GM12878 (cell line): ENCODE data around the gene GAS6. TPM values are rescaled to one million over a fixed set of nuclear protein-coding genes. Genes with fewer than 3 reads are reported as not detected.

Experiments used
- ATAC-seq: fragments of 200-7000 bp; cut with Tn5 transposase; 3 replicates; pipeline ENCODE4 v1.9.1; 2020; ENCODE audit warnings: mild to moderate bottlenecking, moderate library complexity
- BruUV-seq: library from RNA; stranded (reverse); fragments of 400-500 nt; replicated peaks from 2 replicates; lab custom pipeline; 2021; lab: Mats Ljungman, UMichigan
- CTCF ChIA-PET: fragments of 300-600 bp; sonication (Branson Sonifier 250); formaldehyde crosslinking; extraction: SDS; loops from one replicate; lab custom pipeline; 2021; ENCODE audit warnings: inconsistent platforms; lab: Yijun Ruan, JAX
- POLR2A ChIA-PET: fragments of 350-600 bp; formaldehyde crosslinking; extraction: SDS; loops from one replicate; lab custom pipeline; 2021; ENCODE audit warnings: inconsistent platforms; lab: Charles Lee
- RAD21 ChIA-PET: fragments of 300-600 bp; sonication (Branson Sonifier 250); formaldehyde crosslinking; loops from one replicate; lab custom pipeline; 2023; ENCODE audit warnings: antibody characterized with exemption; ENCODE audit not compliant: unreplicated experiment; lab: Charles Lee
- SMC1A ChIA-PET: fragments of 300-600 bp; sonication (Branson Sonifier 250); formaldehyde crosslinking; loops from one replicate; lab custom pipeline; 2023; ENCODE audit not compliant: unreplicated experiment, uncharacterized antibody; lab: Charles Lee
- DNase-seq: peaks from one replicate; pipeline ENCODE4 v3.0.0-alpha.2; 2011; ENCODE audit warnings: low read depth, low spot score
- FAIRE-seq: peaks from 3 replicates; lab custom pipeline; 2011; peaks lifted over from hg19 to GRCh38; lab: Jason Lieb, UNC
- H2AFZ ChIP-seq: 2 replicates; pipeline ENCODE4 v1.6.0; 2011; ENCODE audit warnings: low read depth, low read length, control low read depth; ENCODE audit not compliant: control insufficient read depth
- H3K27ac ChIP-seq: 2 replicates; pipeline ENCODE4 v1.5.1; 2011; ENCODE audit warnings: control low read depth; ENCODE audit not compliant: control insufficient read depth, insufficient read depth
- H3K27me3 ChIP-seq, 2 experiments: replicated peaks in 1 of 2; 2 replicates each; pipeline versions ENCODE4 v1.6.0 to v1.6.1; 2011; ENCODE audit warnings: low read length in 1 of 2; ENCODE audit not compliant: control insufficient read depth in 2 of 2, insufficient read depth in 2 of 2
- H3K36me3 ChIP-seq, 2 experiments: 2 replicates each; pipeline ENCODE4 v1.5.1; 2011; ENCODE audit warnings: low read length in 1 of 2; ENCODE audit not compliant: control insufficient read depth in 2 of 2, insufficient read depth in 2 of 2
- H3K4me1 ChIP-seq: 2 replicates; pipeline ENCODE4 v1.6.1; 2011; ENCODE audit warnings: mild to moderate bottlenecking, low read length, moderate library complexity, mixed read lengths; ENCODE audit not compliant: control insufficient read depth, insufficient read depth
- H3K4me2 ChIP-seq: 2 replicates; pipeline ENCODE4 v1.6.0; 2011; ENCODE audit warnings: control low read depth; ENCODE audit not compliant: control insufficient read depth, insufficient read depth
- H3K4me3 ChIP-seq: fragments of 200-600 bp; sonication (generic); 2 replicates; pipeline ENCODE4 v1.5.1; 2016
- H3K79me2 ChIP-seq: 2 replicates; pipeline ENCODE4 v1.6.0; 2011; ENCODE audit warnings: low read length; ENCODE audit not compliant: control insufficient read depth, insufficient read depth
- H3K9ac ChIP-seq: 2 replicates; pipeline ENCODE4 v1.8.0; 2011; ENCODE audit warnings: low read length, control low read depth, mixed read lengths; ENCODE audit not compliant: control insufficient read depth, insufficient read depth
- H3K9me3 ChIP-seq: replicated peaks from 3 replicates; pipeline ENCODE4 v1.5.1; 2011; ENCODE audit warnings: mild to moderate bottlenecking, low read length; ENCODE audit not compliant: control insufficient read depth, insufficient read depth
- H4K20me1 ChIP-seq: 2 replicates; pipeline ENCODE4 v1.6.0; 2011; ENCODE audit not compliant: control insufficient read depth, insufficient read depth
- BMI1 ChIP-seq: fragments of 450-650 bp; IDR thresholded peaks from 2 replicates; pipeline ENCODE4 v1.6.1; 2016; ENCODE audit warnings: mild to moderate bottlenecking, moderate library complexity, borderline replicate concordance
- CHD1 ChIP-seq: IDR thresholded peaks from 2 replicates; pipeline ENCODE4 v1.6.1; 2012; ENCODE audit warnings: low read depth, low read length, improper control_type of control experiment
- CHD4 ChIP-seq: fragments of 200-600 bp; sonication (generic); IDR thresholded peaks from 2 replicates; pipeline ENCODE4 v1.6.1; 2016; ENCODE audit warnings: mild to moderate bottlenecking
- CREM ChIP-seq: IDR thresholded peaks from 2 replicates; pipeline ENCODE4 v1.6.1; 2014; ENCODE audit warnings: antibody characterized with exemption, low read depth
- FOXK2 ChIP-seq: fragments of 450-650 bp; IDR thresholded peaks from 2 replicates; pipeline ENCODE4 v1.6.1; 2017; ENCODE audit warnings: mild to moderate bottlenecking, moderate library complexity
- FOXM1 ChIP-seq: IDR thresholded peaks from 2 replicates; pipeline ENCODE4 v1.6.1; 2012; ENCODE audit warnings: low read depth, mild to moderate bottlenecking, inconsistent platforms, low read length, moderate library complexity
- NFYA ChIP-seq: IDR thresholded peaks from 2 replicates; pipeline ENCODE4 v1.6.1; 2011; ENCODE audit warnings: low read depth, mild to moderate bottlenecking, low read length, improper control_type of control experiment, borderline replicate concordance
- NFYB ChIP-seq: IDR thresholded peaks from 2 replicates; pipeline ENCODE4 v1.6.1; 2011; ENCODE audit warnings: low read depth, mild to moderate bottlenecking, low read length, improper control_type of control experiment, moderate library complexity; ENCODE audit not compliant: insufficient read depth
- PML ChIP-seq: IDR thresholded peaks from 2 replicates; pipeline ENCODE4 v1.6.1; 2012; ENCODE audit warnings: low read length, inconsistent platforms
- POLR2AphosphoS2 ChIP-seq: IDR thresholded peaks from 2 replicates; pipeline ENCODE4 v1.6.1; 2011; ENCODE audit warnings: low read depth, mild to moderate bottlenecking, low read length, improper control_type of control experiment, moderate library complexity
- POU2F2 ChIP-seq: IDR thresholded peaks from 3 replicates; pipeline ENCODE4 v1.6.1; 2011; ENCODE audit warnings: low read depth, mild to moderate bottlenecking, low read length, borderline replicate concordance
- RCOR1 ChIP-seq: conservative IDR thresholded peaks from 2 replicates; pipeline ENCODE4 v1.6.1; 2012; ENCODE audit warnings: low read depth, low read length, improper control_type of control experiment
- SUZ12 ChIP-seq: fragments of 200-600 bp; sonication (generic); IDR thresholded peaks from one replicate; pipeline ENCODE4 v1.6.1; 2018; ENCODE audit warnings: antibody characterized with exemption, mild to moderate bottlenecking; ENCODE audit not compliant: unreplicated experiment
- TCF7 ChIP-seq: IDR thresholded peaks from 2 replicates; pipeline ENCODE4 v1.6.1; 2014; ENCODE audit warnings: antibody characterized with exemption, borderline replicate concordance
- ZBED1 ChIP-seq: IDR thresholded peaks from 2 replicates; pipeline ENCODE4 v1.6.1; 2016; ENCODE audit warnings: borderline replicate concordance
- ZNF24 ChIP-seq: fragments of 450-650 bp; IDR thresholded peaks from 2 replicates; pipeline ENCODE4 v1.6.1; 2017; ENCODE audit warnings: antibody characterized with exemption, mild to moderate bottlenecking
- WGBS: methylation state at CpG from one replicate; pipeline ENCODE4 v1.1.6; 2016; ENCODE audit warnings: low lambda C conversion rate; ENCODE audit not compliant: insufficient replicate concordance, insufficient coverage; ENCODE audit errors: missing lambda C conversion rate; 5-methylcytosine and 5-hydroxymethylcytosine counted together
- in situ Hi-C: fragments of 300-500 bp; cut with MboI; formaldehyde crosslinking; loops from 9 replicates; pipeline ENCODE4 v1.14.3; 2018; ENCODE audit warnings: mixed read lengths
- intact Hi-C: fragments of 100-400 bp; cut with micrococcal nuclease; formaldehyde crosslinking; loops from one replicate; pipeline ENCODE4 v1.14.2; 2022; ENCODE audit not compliant: unreplicated experiment
- polyA plus RNA-seq, 11 experiments: library from polyadenylated mRNA; depleted of rRNA in 4 of 11; unstranded in 6 of 11; stranded (reverse) in 5 of 11; fragments of >200 nt; fragmentation: Nextera tagmentation in 4 of 11; fragmentation: Illumina TruSeq in 1 of 11; extraction: Ambion mirVana in 4 of 11; extraction: Trizol in 1 of 11; gene quantifications; 1 replicate in 1 of 11; 2 replicates in 10 of 11; pipeline versions ENCODE4 v1.2.1 to v1.2.3, GENCODE V29; 2011 to 2016; ENCODE audit warnings: inconsistent platforms in 2 of 11, missing spikeins in 2 of 11, low read depth in 1 of 11
- total RNA-seq, 4 experiments: library from RNA; depleted of rRNA in 3 of 4; stranded (reverse); fragments of >200 nt in 3 of 4; fragmentation: Illumina TruSeq in 1 of 4; extraction: Trizol in 1 of 4; gene quantifications; 2 replicates each; pipeline versions ENCODE4 v1.2.1 to v1.2.3, GENCODE V29; 2013 to 2021
- TF ChIP-seq, protein P1 (sequence below): fragments of 450-650 bp; IDR thresholded peaks from 2 replicates; pipeline ENCODE4 v1.6.1; 2014; ENCODE audit warnings: mild to moderate bottlenecking
- TF ChIP-seq, protein P2 (sequence below): fragments of 450-650 bp; IDR thresholded peaks from 2 replicates; pipeline ENCODE4 v1.6.1; 2016; ENCODE audit warnings: mild to moderate bottlenecking

GAS6 gene
- total and polyA plus RNA-seq, 10 of the 15 experiments (the other 5 are each of a cell fraction or from before 2014, with no cell fraction given): 0.03 to 0.59 (median 0.10) TPM; not detected in 2

DNA sequence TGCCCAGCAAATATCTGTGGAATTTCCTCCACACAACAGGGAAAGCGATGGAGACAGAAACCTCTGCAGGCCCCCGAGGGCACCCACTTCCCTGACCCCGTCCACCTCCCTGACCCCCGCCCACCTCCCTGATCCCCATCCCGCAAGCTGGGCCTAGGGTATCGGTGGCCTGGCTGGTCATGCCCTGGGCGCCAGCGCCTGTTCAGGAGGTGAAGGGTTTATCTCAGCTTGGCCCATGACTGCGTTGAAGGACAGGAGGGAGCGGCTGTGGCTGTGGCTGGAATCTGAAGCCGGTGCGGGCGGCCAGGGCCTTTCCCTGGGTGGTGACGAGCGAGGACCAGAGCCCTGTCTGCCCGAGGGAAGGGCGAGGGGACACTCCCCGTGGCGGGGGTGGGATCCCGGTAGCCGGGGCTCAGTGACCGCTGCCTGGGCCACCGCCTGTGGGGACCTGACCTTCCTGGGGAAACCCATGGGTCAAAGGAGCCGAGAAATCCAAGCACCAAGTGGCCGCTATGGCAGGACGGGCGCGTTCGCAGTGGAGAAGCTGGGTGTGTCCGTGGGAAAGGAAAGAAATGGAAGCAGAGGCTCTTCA, 20.7 kb downstream of the GAS6 start:
- CTCF ChIA-PET: no interaction called here
- no peak overlapping the region for H3K9ac ChIP-seq
- H3K79me2 ChIP-seq: no peaks in the 10 kb centered on the region
- H3K36me3 ChIP-seq: no peaks in the 10 kb centered on the region
- H4K20me1 ChIP-seq: no peaks in the 10 kb centered on the region
- in situ Hi-C loops: no loop called here
- no peaks in the 10 kb centered on the region for H3K4me1 ChIP-seq
- SMC1A ChIA-PET: no interaction called here
- BruUV-seq: no TSS peak
- H2AFZ ChIP-seq: no peak overlapping the region
- no peak overlapping the region for H3K4me2 ChIP-seq
- TF ChIP-seq POU2F2: no peak
- no peak for TF ChIP-seq RCOR1
- TF ChIP-seq BMI1: no peak
- no peak for TF ChIP-seq FOXM1
- TF ChIP-seq NFYB: no peak
- TF ChIP-seq SUZ12: no peak
- TF ChIP-seq NFYA: no peak
- TF ChIP-seq, protein P1, sequence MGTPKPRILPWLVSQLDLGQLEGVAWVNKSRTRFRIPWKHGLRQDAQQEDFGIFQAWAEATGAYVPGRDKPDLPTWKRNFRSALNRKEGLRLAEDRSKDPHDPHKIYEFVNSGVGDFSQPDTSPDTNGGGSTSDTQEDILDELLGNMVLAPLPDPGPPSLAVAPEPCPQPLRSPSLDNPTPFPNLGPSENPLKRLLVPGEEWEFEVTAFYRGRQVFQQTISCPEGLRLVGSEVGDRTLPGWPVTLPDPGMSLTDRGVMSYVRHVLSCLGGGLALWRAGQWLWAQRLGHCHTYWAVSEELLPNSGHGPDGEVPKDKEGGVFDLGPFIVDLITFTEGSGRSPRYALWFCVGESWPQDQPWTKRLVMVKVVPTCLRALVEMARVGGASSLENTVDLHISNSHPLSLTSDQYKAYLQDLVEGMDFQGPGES: no peak
- no peak for TF ChIP-seq ZBED1
- no peak for TF ChIP-seq CREM
- no peak for TF ChIP-seq PML
- TF ChIP-seq CHD1: no peak
- TF ChIP-seq POLR2AphosphoS2: no peak
- no peak for TF ChIP-seq CHD4
- no peak for TF ChIP-seq TCF7
- no peak for TF ChIP-seq ZNF24
- TF ChIP-seq FOXK2: no peak
- TF ChIP-seq, protein P2, sequence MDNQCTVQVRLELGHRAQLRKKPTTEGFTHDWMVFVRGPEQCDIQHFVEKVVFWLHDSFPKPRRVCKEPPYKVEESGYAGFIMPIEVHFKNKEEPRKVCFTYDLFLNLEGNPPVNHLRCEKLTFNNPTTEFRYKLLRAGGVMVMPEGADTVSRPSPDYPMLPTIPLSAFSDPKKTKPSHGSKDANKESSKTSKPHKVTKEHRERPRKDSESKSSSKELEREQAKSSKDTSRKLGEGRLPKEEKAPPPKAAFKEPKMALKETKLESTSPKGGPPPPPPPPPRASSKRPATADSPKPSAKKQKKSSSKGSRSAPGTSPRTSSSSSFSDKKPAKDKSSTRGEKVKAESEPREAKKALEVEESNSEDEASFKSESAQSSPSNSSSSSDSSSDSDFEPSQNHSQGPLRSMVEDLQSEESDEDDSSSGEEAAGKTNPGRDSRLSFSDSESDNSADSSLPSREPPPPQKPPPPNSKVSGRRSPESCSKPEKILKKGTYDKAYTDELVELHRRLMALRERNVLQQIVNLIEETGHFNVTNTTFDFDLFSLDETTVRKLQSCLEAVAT: no peak
- H3K4me3 ChIP-seq: no peak overlapping the region
- no peak overlapping the region for H3K27ac ChIP-seq
- H3K9me3 ChIP-seq: no peaks in the 10 kb centered on the region
- RAD21 ChIA-PET: no interaction called here
- ATAC-seq (no peak), FAIRE-seq (no peak), DNase-seq (no peak)
- H3K27me3 ChIP-seq: no peaks in the 10 kb centered on the region
- POLR2A ChIA-PET: no interaction called here
- WGBS: 76% methylated on average over 24 of the region's 30 CpGs
- intact Hi-C loops: no loop called here
